ENCODE measurements around the gene ADRA1B.

The ADRA1B gene

DNA sequence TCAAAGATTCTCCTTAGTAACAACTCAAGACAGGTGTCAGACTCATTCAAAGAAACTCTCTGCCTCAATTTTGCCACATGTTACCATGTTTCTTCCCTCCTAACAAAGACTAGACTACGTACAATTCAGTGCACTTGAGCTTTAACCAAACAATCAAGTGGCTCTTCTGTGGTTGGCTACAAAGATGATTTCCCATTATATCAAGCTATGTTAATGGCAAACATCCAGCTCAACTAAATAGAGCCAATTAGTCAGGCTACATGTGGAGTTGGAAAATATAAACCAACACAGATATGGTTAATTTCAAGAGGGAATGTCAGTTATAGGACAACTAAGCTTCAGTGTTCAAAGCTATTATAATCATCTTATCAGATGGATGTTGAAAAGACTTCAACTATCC is 29.2 kb upstream of the ADRA1B start:
- Histone ChIP-seq H3K4me1 (ENCODE audit: control insufficient read depth, insufficient read depth, low read length) (peaks cover 20% of the 10 kb centered on the region), H3K9me3 (ENCODE audit: control insufficient read depth, low read length) (no peaks in the 10 kb centered on the region), H3K4me3 (ENCODE audit: low read length) (no peak overlapping the region), H3K27me3 (replicated peaks; ENCODE audit: control insufficient read depth, insufficient read depth, low read length) (peaks cover 7% of the 10 kb centered on the region), H3K9ac (ENCODE audit: low read length) (no peak overlapping the region), H3K36me3 (ENCODE audit: control insufficient read depth, insufficient read depth, low read length, severe bottlenecking) (no peaks in the 10 kb centered on the region)
- no peak for DNase-seq (ENCODE audit: low read depth)

DNA sequence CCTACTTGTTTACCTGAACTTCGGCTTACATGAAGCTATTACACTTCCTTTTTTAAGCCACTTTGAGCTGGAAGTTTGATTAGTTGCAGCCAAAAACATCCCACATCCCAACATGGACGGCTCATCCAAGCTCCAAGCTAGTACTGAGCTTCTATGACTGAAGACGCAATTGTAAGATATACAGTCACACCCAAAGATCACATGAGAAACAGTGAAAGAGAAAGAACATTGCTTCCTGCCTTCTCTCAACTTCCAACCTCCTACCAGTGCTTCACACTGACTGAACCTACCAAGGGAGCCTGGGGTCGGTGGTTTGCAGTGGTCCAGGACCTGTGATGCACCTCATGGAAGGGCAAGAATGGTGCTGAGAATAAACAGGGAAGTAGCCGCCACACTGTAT is 27.4 kb upstream of the ADRA1B start:
- Histone ChIP-seq H3K4me3 (ENCODE audit: low read length) (no peak overlapping the region), H3K9me3 (ENCODE audit: control insufficient read depth, low read length) (no peaks in the 10 kb centered on the region), H3K36me3 (ENCODE audit: control insufficient read depth, insufficient read depth, low read length, severe bottlenecking) (no peaks in the 10 kb centered on the region), H3K27me3 (replicated peaks; ENCODE audit: control insufficient read depth, insufficient read depth, low read length) (peaks cover 7% of the 10 kb centered on the region), H3K9ac (ENCODE audit: low read length) (no peak overlapping the region), H3K4me1 (ENCODE audit: control insufficient read depth, insufficient read depth, low read length) (peaks cover 10% of the 10 kb centered on the region)
- DNase-seq (ENCODE audit: low read depth) = no peak

DNA sequence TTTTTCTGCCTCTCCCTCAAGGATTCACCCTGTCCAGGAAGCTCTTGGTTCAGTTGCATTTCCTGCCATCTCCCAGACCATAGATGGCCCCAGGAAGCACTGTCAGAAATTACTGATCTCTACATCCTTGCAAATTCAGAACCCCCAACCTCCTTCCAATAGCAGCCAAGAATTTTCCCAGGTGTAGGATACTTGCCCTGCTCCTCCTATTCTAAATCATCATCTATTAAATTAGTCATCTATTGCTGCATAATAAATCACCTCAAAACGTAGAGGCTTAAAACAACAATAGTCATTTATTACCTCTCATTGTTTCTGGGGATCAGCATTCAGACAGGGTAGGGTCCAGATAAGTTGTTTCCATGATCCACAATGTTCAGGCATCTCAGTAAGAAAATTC is 26.1 kb upstream of the ADRA1B start:
- no peak overlapping the region for H3K9ac ChIP-seq (ENCODE audit: low read length)
- H3K4me1 ChIP-seq (ENCODE audit: control insufficient read depth, insufficient read depth, low read length) = peaks cover 5% of the 10 kb centered on the region
- H3K4me3 ChIP-seq (ENCODE audit: low read length) = no peak overlapping the region
- H3K9me3 ChIP-seq (ENCODE audit: control insufficient read depth, low read length) = no peaks in the 10 kb centered on the region
- peaks cover 7% of the 10 kb centered on the region for H3K27me3 ChIP-seq (replicated peaks; ENCODE audit: control insufficient read depth, insufficient read depth, low read length)
- DNase-seq (ENCODE audit: low read depth) = no peak
- H3K36me3 ChIP-seq (ENCODE audit: control insufficient read depth, insufficient read depth, low read length, severe bottlenecking) = no peaks in the 10 kb centered on the region

DNA sequence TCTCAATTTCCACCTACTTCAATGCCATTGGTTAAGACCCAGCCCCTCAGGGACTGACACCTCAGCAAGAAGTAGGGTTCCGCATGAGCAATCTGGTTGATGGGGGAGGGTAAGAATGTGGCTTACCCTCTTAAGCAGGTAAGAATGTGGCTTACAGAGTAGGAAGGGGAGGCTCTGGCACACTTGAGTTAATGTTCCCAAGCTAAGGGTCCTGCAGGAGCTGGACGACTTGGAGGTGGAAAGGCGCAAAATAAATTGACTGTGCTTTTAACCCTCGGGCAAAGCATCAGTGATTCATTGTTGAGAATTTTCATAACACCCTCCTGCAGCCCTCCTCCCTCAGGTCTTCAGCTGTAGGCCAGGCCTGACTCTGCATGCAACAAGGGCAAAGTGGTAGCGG is 24.9 kb upstream of the ADRA1B start:
- DNase-seq (ENCODE audit: low read depth) = no peak
- H3K27me3 ChIP-seq (replicated peaks; ENCODE audit: control insufficient read depth, insufficient read depth, low read length) = peaks cover 7% of the 10 kb centered on the region

DNA sequence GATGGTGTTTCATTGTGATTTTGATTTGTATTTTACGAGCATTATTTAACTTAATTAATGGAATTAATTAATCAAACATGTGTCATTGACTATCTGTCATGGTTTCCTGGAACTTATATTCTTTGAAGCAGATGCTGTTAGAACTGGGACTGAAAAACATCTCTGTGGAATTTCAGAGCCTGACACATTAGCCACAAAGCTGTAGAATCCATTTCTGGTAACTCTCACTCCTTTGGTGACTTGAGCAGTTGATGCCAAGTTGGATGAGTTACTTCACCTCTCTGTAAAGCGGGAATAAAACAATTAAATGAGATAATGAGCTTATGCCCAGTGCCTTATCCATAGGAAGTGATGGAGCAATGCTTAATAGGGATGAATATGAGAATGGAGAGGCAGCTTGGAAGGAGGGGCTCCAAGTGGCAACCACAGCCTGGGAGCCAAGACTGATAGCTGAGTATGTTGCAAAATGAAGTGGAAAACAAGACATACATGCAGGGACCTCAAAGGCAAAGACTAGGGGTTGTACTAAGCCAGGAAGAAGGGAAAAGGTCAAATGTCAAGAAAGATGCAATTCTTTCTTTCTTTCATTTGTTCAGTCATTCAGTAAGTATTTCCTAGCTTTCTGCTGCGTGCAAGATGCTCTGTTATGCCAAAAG is 23.1 kb upstream of the ADRA1B start:
- H3K4me1 ChIP-seq (ENCODE audit: control insufficient read depth, insufficient read depth, low read length) = peaks cover 9% of the 10 kb centered on the region
- H3K27me3 ChIP-seq (replicated peaks; ENCODE audit: control insufficient read depth, insufficient read depth, low read length) = peaks cover 7% of the 10 kb centered on the region
- H3K4me3 ChIP-seq (ENCODE audit: low read length) = no peak overlapping the region
- no peaks in the 10 kb centered on the region for H3K9me3 ChIP-seq (ENCODE audit: control insufficient read depth, low read length)
- H3K36me3 ChIP-seq (ENCODE audit: control insufficient read depth, insufficient read depth, low read length, severe bottlenecking) = no peaks in the 10 kb centered on the region
- H3K9ac ChIP-seq (ENCODE audit: low read length) = no peak overlapping the region
- peak; percentile 22 for DNase-seq (ENCODE audit: low read depth)

More for the DNA sequence above, 24.9 kb upstream of the ADRA1B start:
- Histone ChIP-seq H3K4me1 (ENCODE audit: control insufficient read depth, insufficient read depth, low read length) (peaks cover 5% of the 10 kb centered on the region), H3K36me3 (ENCODE audit: control insufficient read depth, insufficient read depth, low read length, severe bottlenecking) (no peaks in the 10 kb centered on the region), H3K4me3 (ENCODE audit: low read length) (no peak overlapping the region), H3K9me3 (ENCODE audit: control insufficient read depth, low read length) (no peaks in the 10 kb centered on the region), H3K9ac (ENCODE audit: low read length) (no peak overlapping the region)

DNA sequence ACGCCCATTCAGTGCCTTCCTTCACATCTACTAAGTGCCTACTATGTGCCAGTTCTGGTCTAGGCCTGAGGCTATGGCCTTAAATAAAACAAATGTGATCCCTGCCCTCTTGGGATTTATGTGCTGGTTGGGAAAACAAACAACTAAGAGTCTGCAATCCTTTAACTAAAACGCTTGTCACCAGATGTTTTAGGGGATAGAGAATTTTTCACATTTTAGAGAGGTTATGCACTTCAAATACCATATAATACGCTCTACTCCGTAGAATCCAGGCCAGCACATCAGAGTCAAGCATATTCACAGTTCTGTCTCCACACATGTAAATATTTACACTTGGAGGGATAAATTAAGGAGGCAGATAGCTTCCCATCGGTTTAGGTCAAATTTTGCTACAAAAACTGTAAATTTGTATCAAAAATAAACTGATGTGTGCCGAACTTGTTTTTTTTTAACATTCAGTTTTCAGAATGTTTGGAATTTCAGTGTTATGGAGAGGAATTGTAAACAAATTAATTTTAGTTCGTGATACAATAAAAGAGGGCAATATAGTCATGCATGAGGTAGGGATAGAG is 22.0 kb upstream of the ADRA1B start:
- Histone ChIP-seq H3K9ac (ENCODE audit: low read length) (no peak overlapping the region), H3K9me3 (ENCODE audit: control insufficient read depth, low read length) (no peaks in the 10 kb centered on the region), H3K4me3 (ENCODE audit: low read length) (no peak overlapping the region), H3K36me3 (ENCODE audit: control insufficient read depth, insufficient read depth, low read length, severe bottlenecking) (no peaks in the 10 kb centered on the region), H3K27me3 (replicated peaks; ENCODE audit: control insufficient read depth, insufficient read depth, low read length) (peaks cover 7% of the 10 kb centered on the region), H3K4me1 (ENCODE audit: control insufficient read depth, insufficient read depth, low read length) (peaks cover 9% of the 10 kb centered on the region)
- DNase-seq (ENCODE audit: low read depth) = peak; percentile 74

DNA sequence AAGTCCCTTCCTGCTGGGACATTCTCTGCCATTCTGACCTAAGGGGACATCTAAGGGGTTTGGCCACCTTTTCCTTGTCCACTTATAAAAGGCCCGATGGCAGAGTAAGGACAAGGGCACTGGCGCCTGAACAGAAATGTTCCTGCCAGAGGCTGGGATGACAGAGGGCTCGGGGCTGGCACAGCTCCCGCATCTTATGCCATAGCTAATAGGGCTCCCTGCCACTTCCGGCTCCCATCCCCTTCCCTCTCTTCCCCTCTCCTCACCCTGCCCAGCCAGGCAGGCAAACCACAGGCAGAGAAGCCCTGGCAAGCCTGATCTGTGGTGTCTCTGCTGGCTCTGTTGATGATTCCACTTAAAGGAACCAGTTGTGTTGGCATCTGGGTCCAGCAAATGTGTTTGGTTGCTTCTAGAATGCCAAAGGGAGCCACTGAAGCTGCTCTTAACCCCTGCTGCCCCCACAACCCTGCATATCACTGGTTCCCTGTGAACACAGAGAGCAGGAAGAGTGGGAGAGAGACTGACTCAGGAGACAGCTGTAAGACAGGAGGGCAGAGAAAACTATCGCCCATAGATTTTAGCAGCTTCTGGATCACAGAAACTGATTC is 18.4 kb upstream of the ADRA1B start:
- Histone ChIP-seq H3K36me3 (ENCODE audit: control insufficient read depth, insufficient read depth, low read length, severe bottlenecking) (no peaks in the 10 kb centered on the region), H3K9ac (ENCODE audit: low read length) (no peak overlapping the region), H3K4me3 (ENCODE audit: low read length) (no peak overlapping the region), H3K27me3 (replicated peaks; ENCODE audit: control insufficient read depth, insufficient read depth, low read length) (no peaks in the 10 kb centered on the region), H3K4me1 (ENCODE audit: control insufficient read depth, insufficient read depth, low read length) (peaks cover 21% of the 10 kb centered on the region), H3K9me3 (ENCODE audit: control insufficient read depth, low read length) (no peaks in the 10 kb centered on the region)
- no peak for DNase-seq (ENCODE audit: low read depth)

DNA sequence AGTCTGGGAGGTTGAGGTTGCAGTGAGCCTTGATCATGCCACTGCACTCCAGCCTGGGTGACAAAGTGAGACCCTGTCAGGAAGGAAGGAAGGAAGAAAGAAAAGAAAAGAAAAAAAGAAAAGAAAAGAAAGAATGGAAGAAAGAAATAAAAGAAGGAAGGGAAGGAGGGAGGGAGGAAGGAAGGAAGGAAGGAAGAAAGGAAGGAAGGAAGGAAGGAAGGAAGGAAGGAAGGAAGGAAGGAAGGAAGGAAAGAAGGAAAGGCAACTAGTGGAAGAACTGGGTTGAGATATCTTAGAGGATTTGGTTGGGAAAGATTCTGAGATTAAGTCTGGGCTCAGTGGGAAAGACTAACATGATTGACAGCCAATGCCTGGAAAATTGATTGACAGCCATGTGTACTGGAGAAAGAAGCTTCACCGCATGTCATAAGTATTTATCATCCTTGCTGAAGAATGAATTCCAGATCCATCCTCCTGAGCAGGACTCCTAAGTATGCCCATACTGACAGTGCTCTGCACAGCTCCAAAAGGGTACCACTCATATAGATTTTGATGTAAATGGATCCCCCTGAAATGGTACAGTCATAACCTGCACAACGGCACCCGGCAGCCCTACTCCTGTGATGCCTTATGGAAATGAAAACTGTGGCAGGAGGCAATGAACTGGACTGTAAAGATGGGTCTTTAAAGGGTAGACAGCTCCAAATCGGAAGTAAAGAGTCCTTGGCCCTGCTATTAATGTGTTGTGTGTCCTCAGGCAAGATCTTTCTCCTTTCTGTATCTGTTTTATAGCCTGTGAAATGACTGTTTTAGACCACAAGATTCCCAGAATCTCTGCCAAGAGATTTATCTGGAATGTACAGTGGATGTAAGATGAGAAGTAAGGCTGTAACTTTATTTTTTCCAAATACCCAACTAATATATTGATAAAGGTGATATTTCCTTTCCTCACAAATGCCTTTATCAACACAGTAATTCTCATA is 16.9 kb upstream of the ADRA1B start:
- no peaks in the 10 kb centered on the region for H3K9me3 ChIP-seq (ENCODE audit: control insufficient read depth, low read length)
- H3K4me3 ChIP-seq (ENCODE audit: low read length) = no peak overlapping the region
- no peak overlapping the region for H3K9ac ChIP-seq (ENCODE audit: low read length)
- H3K4me1 ChIP-seq (ENCODE audit: control insufficient read depth, insufficient read depth, low read length) = peaks cover 17% of the 10 kb centered on the region
- no peaks in the 10 kb centered on the region for H3K36me3 ChIP-seq (ENCODE audit: control insufficient read depth, insufficient read depth, low read length, severe bottlenecking)
- no peaks in the 10 kb centered on the region for H3K27me3 ChIP-seq (replicated peaks; ENCODE audit: control insufficient read depth, insufficient read depth, low read length)
- peak; percentile 54 for DNase-seq (ENCODE audit: low read depth)

- no peak for DNase-seq (ENCODE audit: low read depth)
- H3K9ac ChIP-seq (ENCODE audit: low read length) = no peak overlapping the region
- H3K9me3 ChIP-seq (ENCODE audit: control insufficient read depth, low read length) = no peaks in the 10 kb centered on the region
- H3K4me3 ChIP-seq (ENCODE audit: low read length) = no peak overlapping the region
- no peaks in the 10 kb centered on the region for H3K36me3 ChIP-seq (ENCODE audit: control insufficient read depth, insufficient read depth, low read length, severe bottlenecking)
- no peaks in the 10 kb centered on the region for H3K27me3 ChIP-seq (replicated peaks; ENCODE audit: control insufficient read depth, insufficient read depth, low read length)
- peaks cover 36% of the 10 kb centered on the region for H3K4me1 ChIP-seq (ENCODE audit: control insufficient read depth, insufficient read depth, low read length)
Measured at GRCh38 chr5:159901308-159901707, 15.0 kb upstream of the ADRA1B start.

GRCh38 chr5:159901772-159902171 is 14.5 kb upstream of the ADRA1B start:
- no peaks in the 10 kb centered on the region for H3K27me3 ChIP-seq (replicated peaks; ENCODE audit: control insufficient read depth, insufficient read depth, low read length)
- DNase-seq (ENCODE audit: low read depth) = no peak
- H3K4me3 ChIP-seq (ENCODE audit: low read length) = no peak overlapping the region
- H3K36me3 ChIP-seq (ENCODE audit: control insufficient read depth, insufficient read depth, low read length, severe bottlenecking) = no peaks in the 10 kb centered on the region
- peaks cover 41% of the 10 kb centered on the region for H3K4me1 ChIP-seq (ENCODE audit: control insufficient read depth, insufficient read depth, low read length)
- no peaks in the 10 kb centered on the region for H3K9me3 ChIP-seq (ENCODE audit: control insufficient read depth, low read length)
- H3K9ac ChIP-seq (ENCODE audit: low read length) = no peak overlapping the region
